ENCODE data around the gene NDUFB8.

Gene NDUFB8

GRCh38 chr10:100507357-100507732 is 22.3 kb downstream of the NDUFB8 start:
- Histone ChIP-seq H4K8ac (ENCODE audit: low read depth, low read length) (peak overlapping the region; percentile 30), H3K4ac (ENCODE audit: low read depth, low read length) (peak overlapping the region; percentile 19), H3K36me3 (ENCODE audit: control insufficient read depth in 1 of 2, insufficient read depth in 2 of 2, low read length in 2 of 2) (peaks cover 0 to 6% of the 10 kb centered on the region in 2 experiments), H3K14ac (ENCODE audit: low read length) (peak overlapping the region; percentile 82), H3K27ac (ENCODE audit: low read depth, low read length) (peak overlapping the region; percentile 90), H3K9ac (ENCODE audit: low read length) (no peak overlapping the region), H3K23ac (ENCODE audit: low read length) (no peak overlapping the region), H3K27me3 (ENCODE audit: insufficient read depth, low read length) (no peaks in the 10 kb centered on the region), H2AFZ (ENCODE audit: insufficient read depth, low read length, poor library complexity) (no peak overlapping the region), H3K4me3 (ENCODE audit: low read depth, low read length) (no peak overlapping the region), H3K79me2 (ENCODE audit: control insufficient read depth, insufficient read depth, low read length, poor library complexity) (no peaks in the 10 kb centered on the region), H3K9me3 (ENCODE audit: insufficient read depth, low read depth, low read length) (no peaks in the 10 kb centered on the region), H2BK120ac (ENCODE audit: insufficient read depth, low read length, poor library complexity) (peak overlapping the region; percentile 70), H3K4me2 (ENCODE audit: low read length) (peak overlapping the region; percentile 11), H2BK12ac (ENCODE audit: low read length) (peak overlapping the region; percentile 85), H3K79me1 (ENCODE audit: low read length) (peaks cover 6% of the 10 kb centered on the region), H3K18ac (ENCODE audit: low read length) (peak overlapping the region; percentile 71), H3K4me1 (ENCODE audit: control insufficient read depth in 1 of 2, insufficient read depth in 2 of 2, low read length in 2 of 2) (peaks cover 24% of the 10 kb centered on the region in 2 experiments), H4K91ac (ENCODE audit: low read depth, low read length) (peak overlapping the region; percentile 84), H4K12ac (ENCODE audit: low read depth, low read length) (peak overlapping the region; percentile 13), H2BK5ac (ENCODE audit: low read depth, low read length, poor library complexity) (peak overlapping the region; percentile 76), H2AK5ac (ENCODE audit: low read length) (peak overlapping the region; percentile 18)
- DNase-seq: no peak
- WGBS (ENCODE audit: extremely low coverage, insufficient coverage, insufficient read length): no CpG with 5 or more reads among the region's 5 CpGs

GRCh38 chr10:100506596-100507356 is 22.9 kb downstream of the NDUFB8 start:
- no peaks in the 10 kb centered on the region for H3K27me3 ChIP-seq (ENCODE audit: insufficient read depth, low read length)
- DNase-seq: peak; percentile 67 to 95
- peak overlapping the region; percentile 30 for H4K8ac ChIP-seq (ENCODE audit: low read depth, low read length)

GRCh38 chr10:100505164-100505563 is 24.5 kb downstream of the NDUFB8 start:
- no peak for DNase-seq
- Histone ChIP-seq H3K79me1 (ENCODE audit: low read length) (peaks cover 6% of the 10 kb centered on the region), H3K4ac (ENCODE audit: low read depth, low read length) (no peak overlapping the region), H2BK120ac (ENCODE audit: insufficient read depth, low read length, poor library complexity) (no peak overlapping the region), H3K27ac (ENCODE audit: low read depth, low read length) (no peak overlapping the region), H2AFZ (ENCODE audit: insufficient read depth, low read length, poor library complexity) (no peak overlapping the region), H3K9ac (ENCODE audit: low read length) (no peak overlapping the region), H4K12ac (ENCODE audit: low read depth, low read length) (no peak overlapping the region), H2BK12ac (ENCODE audit: low read length) (no peak overlapping the region), H3K18ac (ENCODE audit: low read length) (no peak overlapping the region), H2BK5ac (ENCODE audit: low read depth, low read length, poor library complexity) (no peak overlapping the region), H3K27me3 (ENCODE audit: insufficient read depth, low read length) (no peaks in the 10 kb centered on the region), H3K9me3 (ENCODE audit: insufficient read depth, low read depth, low read length) (no peaks in the 10 kb centered on the region), H3K4me3 (ENCODE audit: low read depth, low read length) (no peak overlapping the region), H3K79me2 (ENCODE audit: control insufficient read depth, insufficient read depth, low read length, poor library complexity) (no peaks in the 10 kb centered on the region), H3K23ac (ENCODE audit: low read length) (no peak overlapping the region), H4K8ac (ENCODE audit: low read depth, low read length) (no peak overlapping the region), H2AK5ac (ENCODE audit: low read length) (no peak overlapping the region), H3K14ac (ENCODE audit: low read length) (no peak overlapping the region), H3K4me1 (ENCODE audit: control insufficient read depth in 1 of 2, insufficient read depth in 2 of 2, low read length in 2 of 2) (peaks cover 20 to 21% of the 10 kb centered on the region in 2 experiments), H4K91ac (ENCODE audit: low read depth, low read length) (no peak overlapping the region), H3K36me3 (ENCODE audit: control insufficient read depth in 1 of 2, insufficient read depth in 2 of 2, low read length in 2 of 2) (peaks cover 0 to 6% of the 10 kb centered on the region in 2 experiments), H3K4me2 (ENCODE audit: low read length) (no peak overlapping the region)
- WGBS (ENCODE audit: extremely low coverage, insufficient coverage, insufficient read length): no CpG with 5 or more reads among the region's 2 CpGs

More at GRCh38 chr10:100506596-100507356, 22.9 kb downstream of the NDUFB8 start:
- peak overlapping the region; percentile 84 for H4K91ac ChIP-seq (ENCODE audit: low read depth, low read length)
- H3K9ac ChIP-seq (ENCODE audit: low read length): no peak overlapping the region
- peak overlapping the region; percentile 76 for H2BK5ac ChIP-seq (ENCODE audit: low read depth, low read length, poor library complexity)
- H2AK5ac ChIP-seq (ENCODE audit: low read length): peak overlapping the region; percentile 18
- no peak overlapping the region for H2BK12ac ChIP-seq (ENCODE audit: low read length)
- H3K4me1 ChIP-seq (ENCODE audit: control insufficient read depth in 1 of 2, insufficient read depth in 2 of 2, low read length in 2 of 2): peaks cover 24% of the 10 kb centered on the region in 2 experiments
- peak overlapping the region; percentile 71 for H3K18ac ChIP-seq (ENCODE audit: low read length)
- peak overlapping the region; percentile 70 for H2BK120ac ChIP-seq (ENCODE audit: insufficient read depth, low read length, poor library complexity)
- no peak overlapping the region for H4K12ac ChIP-seq (ENCODE audit: low read depth, low read length)
- no CpG with 5 or more reads among the region's 5 CpGs for WGBS (ENCODE audit: extremely low coverage, insufficient coverage, insufficient read length)
- peak overlapping the region; percentile 19 for H3K4ac ChIP-seq (ENCODE audit: low read depth, low read length)
- no peak overlapping the region for H3K4me3 ChIP-seq (ENCODE audit: low read depth, low read length)
- peak overlapping the region; percentile 82 for H3K14ac ChIP-seq (ENCODE audit: low read length)
- no peaks in the 10 kb centered on the region for H3K9me3 ChIP-seq (ENCODE audit: insufficient read depth, low read depth, low read length)
- peak overlapping the region; percentile 90 for H3K27ac ChIP-seq (ENCODE audit: low read depth, low read length)
- peaks cover 6% of the 10 kb centered on the region for H3K79me1 ChIP-seq (ENCODE audit: low read length)
- peak overlapping the region; percentile 11 for H3K4me2 ChIP-seq (ENCODE audit: low read length)
- no peaks in the 10 kb centered on the region for H3K79me2 ChIP-seq (ENCODE audit: control insufficient read depth, insufficient read depth, low read length, poor library complexity)
- H2AFZ ChIP-seq (ENCODE audit: insufficient read depth, low read length, poor library complexity): no peak overlapping the region
- peaks cover 0 to 6% of the 10 kb centered on the region in 2 experiments for H3K36me3 ChIP-seq (ENCODE audit: control insufficient read depth in 1 of 2, insufficient read depth in 2 of 2, low read length in 2 of 2)
- no peak overlapping the region for H3K23ac ChIP-seq (ENCODE audit: low read length)

- Histone ChIP-seq H3K27me3 (ENCODE audit: insufficient read depth, low read length) (no peaks in the 10 kb centered on the region), H2BK12ac (ENCODE audit: low read length) (no peak overlapping the region)
- no peak for DNase-seq
These were observed 25.6 kb downstream of the NDUFB8 start for GRCh38 chr10:100504096-100504495.

More at GRCh38 chr10:100504096-100504495, 25.6 kb downstream of the NDUFB8 start:
- no peak overlapping the region for H3K4me3 ChIP-seq (ENCODE audit: low read depth, low read length)
- no peaks in the 10 kb centered on the region for H3K79me2 ChIP-seq (ENCODE audit: control insufficient read depth, insufficient read depth, low read length, poor library complexity)
- H3K36me3 ChIP-seq (ENCODE audit: control insufficient read depth in 1 of 2, insufficient read depth in 2 of 2, low read length in 2 of 2): peaks cover 0 to 6% of the 10 kb centered on the region in 2 experiments
- no CpG with 5 or more reads among the region's 5 CpGs for WGBS (ENCODE audit: extremely low coverage, insufficient coverage, insufficient read length)
- H3K9ac ChIP-seq (ENCODE audit: low read length): no peak overlapping the region
- peaks cover 20 to 21% of the 10 kb centered on the region in 2 experiments for H3K4me1 ChIP-seq (ENCODE audit: control insufficient read depth in 1 of 2, insufficient read depth in 2 of 2, low read length in 2 of 2)
- no peak overlapping the region for H2AK5ac ChIP-seq (ENCODE audit: low read length)
- no peaks in the 10 kb centered on the region for H3K9me3 ChIP-seq (ENCODE audit: insufficient read depth, low read depth, low read length)
- no peak overlapping the region for H3K14ac ChIP-seq (ENCODE audit: low read length)
- no peak overlapping the region for H2BK120ac ChIP-seq (ENCODE audit: insufficient read depth, low read length, poor library complexity)
- H4K91ac ChIP-seq (ENCODE audit: low read depth, low read length): no peak overlapping the region
- H2AFZ ChIP-seq (ENCODE audit: insufficient read depth, low read length, poor library complexity): no peak overlapping the region
- H3K79me1 ChIP-seq (ENCODE audit: low read length): peaks cover 6% of the 10 kb centered on the region
- H2BK5ac ChIP-seq (ENCODE audit: low read depth, low read length, poor library complexity): no peak overlapping the region
- no peak overlapping the region for H3K4me2 ChIP-seq (ENCODE audit: low read length)
- no peak overlapping the region for H3K27ac ChIP-seq (ENCODE audit: low read depth, low read length)
- H4K8ac ChIP-seq (ENCODE audit: low read depth, low read length): no peak overlapping the region
- H3K18ac ChIP-seq (ENCODE audit: low read length): no peak overlapping the region
- H4K12ac ChIP-seq (ENCODE audit: low read depth, low read length): no peak overlapping the region
- no peak overlapping the region for H3K4ac ChIP-seq (ENCODE audit: low read depth, low read length)
- H3K23ac ChIP-seq (ENCODE audit: low read length): no peak overlapping the region
